K562 (cell line): ENCODE measurements around the gene TFB2M. TPM values are rescaled to one million over a fixed set of nuclear protein-coding genes. Genes with fewer than 3 reads are reported as not detected.

ENCODE experiments used
- BCL6 ChIP-seq: fragments of 250-450 bp; sonication (Bioruptor Pico); IDR thresholded peaks from 2 replicates; pipeline ENCODE4 v1.4.0; 2020
- DMBX1 ChIP-seq: fragments of 250-450 bp; sonication (Bioruptor Pico); IDR thresholded peaks from 2 replicates; pipeline ENCODE4 v1.8.0; 2022; ENCODE audit warnings: inconsistent platforms, mild to moderate bottlenecking, moderate library complexity, borderline replicate concordance
- RBBP5 ChIP-seq: fragments of 200-600 bp; sonication (generic); IDR thresholded peaks from 2 replicates; pipeline ENCODE4 v1.6.1; 2012; ENCODE audit warnings: borderline replicate concordance, mild to moderate bottlenecking, low read length, control low read depth, inconsistent platforms; ENCODE audit not compliant: insufficient read depth, poor library complexity, severe bottlenecking
- RNF2 ChIP-seq: sonication (generic); IDR thresholded peaks from 2 replicates; pipeline ENCODE4 v1.6.1; 2016
- TBP ChIP-seq: optimal IDR thresholded peaks from 2 replicates; pipeline ENCODE3; 2011; ENCODE audit warnings: low read depth, low read length, improper control_type of control experiment
- TCF15 ChIP-seq: fragments of 250-450 bp; sonication (Bioruptor Pico); IDR thresholded peaks from 2 replicates; pipeline ENCODE4 v1.8.0; 2022; ENCODE audit warnings: moderate library complexity, mild to moderate bottlenecking, inconsistent platforms
- THAP12 ChIP-seq: fragments of 250-450 bp; sonication (Bioruptor Pico); IDR thresholded peaks from 2 replicates; pipeline ENCODE4 v1.9.0; 2021; ENCODE audit warnings: mild to moderate bottlenecking, inconsistent platforms
- XRCC5 ChIP-seq: fragments of 200-400 bp; formaldehyde crosslinking; IDR thresholded peaks from 2 replicates; pipeline ENCODE4 v1.6.1; 2017; ENCODE audit warnings: low read depth, mild to moderate bottlenecking, low read length
- ZBTB17 ChIP-seq: fragments of 450-650 bp; formaldehyde crosslinking; IDR thresholded peaks from 2 replicates; pipeline ENCODE4 v1.4.0; 2020; ENCODE audit warnings: mild to moderate bottlenecking
- ZBTB2 ChIP-seq: fragments of 450-650 bp; IDR thresholded peaks from 2 replicates; pipeline ENCODE4 v1.6.1; 2016; ENCODE audit warnings: antibody characterized with exemption
- polyA plus RNA-seq, 8 experiments: library from polyadenylated mRNA; depleted of rRNA in 4 of 8; stranded (reverse) in 5 of 8; unstranded in 3 of 8; fragments of >200 nt; fragmentation: Nextera tagmentation in 2 of 8; fragmentation: Illumina TruSeq in 1 of 8; extraction: Ambion mirVana in 2 of 8; extraction: Trizol in 1 of 8; gene quantifications; 2 replicates each; pipeline versions ENCODE4 v1.2.1 to v1.2.3, GENCODE V29; 2011 to 2014; ENCODE audit warnings: inconsistent platforms in 1 of 8, missing spikeins in 1 of 8
- total RNA-seq, 7 experiments: library from RNA; depleted of rRNA in 6 of 7; stranded (reverse); fragments of >200 nt in 6 of 7; fragmentation: Illumina TruSeq in 2 of 7; extraction: Trizol in 2 of 7; gene quantifications; 2 replicates each; pipeline versions ENCODE4 v1.2.1 to v1.2.3, GENCODE V29; 2011 to 2021; ENCODE audit warnings: low replicate concordance in 1 of 7
- TF ChIP-seq, protein P1 (sequence below): fragments of 450-650 bp; formaldehyde crosslinking; IDR thresholded peaks from 2 replicates; pipeline ENCODE4 v1.4.0; 2020; ENCODE audit warnings: mild to moderate bottlenecking
- TF ChIP-seq, protein P2 (sequence below): fragments of 250-450 bp; sonication (Bioruptor Pico); IDR thresholded peaks from 2 replicates; pipeline ENCODE4 v1.4.0; 2020; ENCODE audit warnings: mild to moderate bottlenecking, moderate library complexity
- TF ChIP-seq, protein P3 (sequence below): fragments of 450-650 bp; IDR thresholded peaks from 2 replicates; pipeline ENCODE4 v1.6.1; 2017; ENCODE audit warnings: antibody characterized with exemption, mild to moderate bottlenecking

Gene TFB2M
- total and polyA plus RNA-seq, 9 of the 15 experiments (the other 6 are each of a cell fraction or from before 2014, with no cell fraction given): 55.1 to 162 (median 70.6) TPM

- no peak for TF ChIP-seq THAP12
- no peak for TF ChIP-seq RNF2
- no peak for TF ChIP-seq TBP
- TF ChIP-seq, protein P1, sequence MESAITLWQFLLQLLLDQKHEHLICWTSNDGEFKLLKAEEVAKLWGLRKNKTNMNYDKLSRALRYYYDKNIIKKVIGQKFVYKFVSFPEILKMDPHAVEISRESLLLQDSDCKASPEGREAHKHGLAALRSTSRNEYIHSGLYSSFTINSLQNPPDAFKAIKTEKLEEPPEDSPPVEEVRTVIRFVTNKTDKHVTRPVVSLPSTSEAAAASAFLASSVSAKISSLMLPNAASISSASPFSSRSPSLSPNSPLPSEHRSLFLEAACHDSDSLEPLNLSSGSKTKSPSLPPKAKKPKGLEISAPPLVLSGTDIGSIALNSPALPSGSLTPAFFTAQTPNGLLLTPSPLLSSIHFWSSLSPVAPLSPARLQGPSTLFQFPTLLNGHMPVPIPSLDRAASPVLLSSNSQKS (CRISPR knock-in tag): no peak
- no peak for TF ChIP-seq TCF15
- 0 out of 2 replicates have a peak, but pooled peaks have one; percentile 48 for TF ChIP-seq ZBTB17
- no peak for TF ChIP-seq XRCC5
- peak; percentile 67 for TF ChIP-seq DMBX1
- TF ChIP-seq, protein P2, sequence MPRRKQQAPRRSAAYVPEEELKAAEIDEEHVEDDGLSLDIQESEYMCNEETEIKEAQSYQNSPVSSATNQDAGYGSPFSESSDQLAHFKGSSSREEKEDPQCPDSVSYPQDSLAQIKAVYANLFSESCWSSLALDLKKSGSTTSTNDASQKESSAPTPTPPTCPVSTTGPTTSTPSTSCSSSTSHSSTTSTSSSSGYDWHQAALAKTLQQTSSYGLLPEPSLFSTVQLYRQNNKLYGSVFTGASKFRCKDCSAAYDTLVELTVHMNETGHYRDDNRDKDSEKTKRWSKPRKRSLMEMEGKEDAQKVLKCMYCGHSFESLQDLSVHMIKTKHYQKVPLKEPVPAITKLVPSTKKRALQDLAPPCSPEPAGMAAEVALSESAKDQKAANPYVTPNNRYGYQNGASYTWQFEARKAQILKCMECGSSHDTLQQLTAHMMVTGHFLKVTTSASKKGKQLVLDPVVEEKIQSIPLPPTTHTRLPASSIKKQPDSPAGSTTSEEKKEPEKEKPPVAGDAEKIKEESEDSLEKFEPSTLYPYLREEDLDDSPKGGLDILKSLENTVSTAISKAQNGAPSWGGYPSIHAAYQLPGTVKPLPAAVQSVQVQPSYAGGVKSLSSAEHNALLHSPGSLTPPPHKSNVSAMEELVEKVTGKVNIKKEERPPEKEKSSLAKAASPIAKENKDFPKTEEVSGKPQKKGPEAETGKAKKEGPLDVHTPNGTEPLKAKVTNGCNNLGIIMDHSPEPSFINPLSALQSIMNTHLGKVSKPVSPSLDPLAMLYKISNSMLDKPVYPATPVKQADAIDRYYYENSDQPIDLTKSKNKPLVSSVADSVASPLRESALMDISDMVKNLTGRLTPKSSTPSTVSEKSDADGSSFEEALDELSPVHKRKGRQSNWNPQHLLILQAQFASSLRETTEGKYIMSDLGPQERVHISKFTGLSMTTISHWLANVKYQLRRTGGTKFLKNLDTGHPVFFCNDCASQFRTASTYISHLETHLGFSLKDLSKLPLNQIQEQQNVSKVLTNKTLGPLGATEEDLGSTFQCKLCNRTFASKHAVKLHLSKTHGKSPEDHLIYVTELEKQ: no peak
- TF ChIP-seq, protein P3, sequence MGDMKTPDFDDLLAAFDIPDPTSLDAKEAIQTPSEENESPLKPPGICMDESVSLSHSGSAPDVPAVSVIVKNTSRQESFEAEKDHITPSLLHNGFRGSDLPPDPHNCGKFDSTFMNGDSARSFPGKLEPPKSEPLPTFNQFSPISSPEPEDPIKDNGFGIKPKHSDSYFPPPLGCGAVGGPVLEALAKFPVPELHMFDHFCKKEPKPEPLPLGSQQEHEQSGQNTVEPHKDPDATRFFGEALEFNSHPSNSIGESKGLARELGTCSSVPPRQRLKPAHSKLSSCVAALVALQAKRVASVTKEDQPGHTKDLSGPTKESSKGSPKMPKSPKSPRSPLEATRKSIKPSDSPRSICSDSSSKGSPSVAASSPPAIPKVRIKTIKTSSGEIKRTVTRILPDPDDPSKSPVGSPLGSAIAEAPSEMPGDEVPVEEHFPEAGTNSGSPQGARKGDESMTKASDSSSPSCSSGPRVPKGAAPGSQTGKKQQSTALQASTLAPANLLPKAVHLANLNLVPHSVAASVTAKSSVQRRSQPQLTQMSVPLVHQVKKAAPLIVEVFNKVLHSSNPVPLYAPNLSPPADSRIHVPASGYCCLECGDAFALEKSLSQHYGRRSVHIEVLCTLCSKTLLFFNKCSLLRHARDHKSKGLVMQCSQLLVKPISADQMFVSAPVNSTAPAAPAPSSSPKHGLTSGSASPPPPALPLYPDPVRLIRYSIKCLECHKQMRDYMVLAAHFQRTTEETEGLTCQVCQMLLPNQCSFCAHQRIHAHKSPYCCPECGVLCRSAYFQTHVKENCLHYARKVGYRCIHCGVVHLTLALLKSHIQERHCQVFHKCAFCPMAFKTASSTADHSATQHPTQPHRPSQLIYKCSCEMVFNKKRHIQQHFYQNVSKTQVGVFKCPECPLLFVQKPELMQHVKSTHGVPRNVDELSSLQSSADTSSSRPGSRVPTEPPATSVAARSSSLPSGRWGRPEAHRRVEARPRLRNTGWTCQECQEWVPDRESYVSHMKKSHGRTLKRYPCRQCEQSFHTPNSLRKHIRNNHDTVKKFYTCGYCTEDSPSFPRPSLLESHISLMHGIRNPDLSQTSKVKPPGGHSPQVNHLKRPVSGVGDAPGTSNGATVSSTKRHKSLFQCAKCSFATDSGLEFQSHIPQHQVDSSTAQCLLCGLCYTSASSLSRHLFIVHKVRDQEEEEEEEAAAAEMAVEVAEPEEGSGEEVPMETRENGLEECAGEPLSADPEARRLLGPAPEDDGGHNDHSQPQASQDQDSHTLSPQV: 0 out of 2 replicates have a peak, but pooled peaks have one; percentile 18
- TF ChIP-seq BCL6 (CRISPR knock-in tag): no peak
- no peak for TF ChIP-seq ZBTB2
- TF ChIP-seq RBBP5: peak; percentile 6
Measured at GRCh38 chr1:246577082-246577719, 11.1 kb upstream of the TFB2M start (continued).
